ENCODE measurements around the gene COPE.

- TF ChIP-seq POLR2A (IDR thresholded peaks at IDR 0.05; ENCODE audit: low read depth, low read length) (no peak), POLR2AphosphoS5 (IDR thresholded peaks at IDR 0.05; ENCODE audit: low read depth, low read length) (no peak)
Measured at GRCh38 chr19:18895824-18896341, 23.3 kb downstream of the COPE start, which contains the start of gene CERS1.

Data from GM12892 (cell line).